ENCODE results near the gene OST4. TPM values are rescaled to one million over a fixed set of nuclear protein-coding genes. Genes with fewer than 3 reads are reported as not detected.

The OST4 gene
- total RNA-seq, 1 donor from 2014 or later, result 215 TPM

DNA sequence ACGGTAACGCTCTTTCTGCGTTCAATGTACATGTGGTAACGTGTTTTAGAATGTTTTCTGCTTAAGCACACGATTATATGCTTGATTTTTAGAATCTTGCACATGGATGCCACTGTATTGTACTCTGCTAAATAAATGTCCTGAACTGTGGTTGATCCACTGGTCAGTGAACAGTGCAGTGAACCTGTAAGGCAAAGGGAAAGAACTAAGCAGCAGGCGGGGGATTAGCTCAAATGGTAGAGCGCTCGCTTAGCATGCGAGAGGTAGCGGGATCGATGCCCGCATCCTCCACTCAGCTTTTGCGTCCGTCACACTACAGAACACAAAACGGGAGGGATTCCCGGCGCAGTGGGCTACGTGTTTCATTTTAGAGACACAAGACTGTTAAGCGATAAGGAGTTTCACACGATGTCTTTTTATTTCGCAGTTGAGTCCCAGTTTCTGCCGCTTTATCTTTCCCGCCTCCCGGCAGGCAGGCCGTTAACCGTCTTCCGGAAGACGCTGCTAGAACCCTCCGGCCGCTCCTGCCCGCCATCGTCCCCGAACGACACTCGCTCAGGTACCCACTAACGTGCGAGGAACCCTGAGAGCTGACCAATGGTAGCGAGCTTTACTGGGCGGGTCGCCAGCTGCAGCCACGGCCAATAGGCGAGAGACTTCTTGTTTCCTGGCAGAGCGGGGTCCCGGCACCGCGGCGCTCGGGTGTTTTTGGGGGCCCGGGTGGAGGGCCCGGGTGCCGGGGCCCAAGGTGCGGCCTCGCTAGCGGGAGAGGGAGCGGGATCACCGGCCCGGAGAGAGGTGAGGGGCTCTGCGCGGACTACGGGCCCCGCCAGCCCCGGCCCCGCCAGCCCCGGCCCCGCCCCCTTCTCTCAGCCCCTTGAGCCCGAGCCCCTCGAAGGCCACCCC is 20.2 kb downstream of the OST4 start, which contains the start of gene AGBL5:
AGBL5 (plus strand) TSS at position 673 of the 906 bp plus-strand sequence. CDS start 1,291 bp downstream, outside the sequence.
- Mint-ChIP-seq H3K4me1 (ENCODE audit: low read depth, unreplicated experiment) (peaks cover 7% of the 10 kb centered on the region), H3K27ac (ENCODE audit: unreplicated experiment) (peak within 1 kb of the TSS; percentile 97), H3K36me3 (ENCODE audit: unreplicated experiment) (peaks cover 9% of the 10 kb centered on the region), H3K9me3 (ENCODE audit: unreplicated experiment) (peaks cover 23% of the 10 kb centered on the region), H3K27me3 (ENCODE audit: unreplicated experiment) (peaks cover 25% of the 10 kb centered on the region), H3K4me3 (ENCODE audit: unreplicated experiment) (peak within 1 kb of the TSS; percentile 96)
- peak; percentile 92 for DNase-seq
- TF ChIP-seq, protein P1, sequence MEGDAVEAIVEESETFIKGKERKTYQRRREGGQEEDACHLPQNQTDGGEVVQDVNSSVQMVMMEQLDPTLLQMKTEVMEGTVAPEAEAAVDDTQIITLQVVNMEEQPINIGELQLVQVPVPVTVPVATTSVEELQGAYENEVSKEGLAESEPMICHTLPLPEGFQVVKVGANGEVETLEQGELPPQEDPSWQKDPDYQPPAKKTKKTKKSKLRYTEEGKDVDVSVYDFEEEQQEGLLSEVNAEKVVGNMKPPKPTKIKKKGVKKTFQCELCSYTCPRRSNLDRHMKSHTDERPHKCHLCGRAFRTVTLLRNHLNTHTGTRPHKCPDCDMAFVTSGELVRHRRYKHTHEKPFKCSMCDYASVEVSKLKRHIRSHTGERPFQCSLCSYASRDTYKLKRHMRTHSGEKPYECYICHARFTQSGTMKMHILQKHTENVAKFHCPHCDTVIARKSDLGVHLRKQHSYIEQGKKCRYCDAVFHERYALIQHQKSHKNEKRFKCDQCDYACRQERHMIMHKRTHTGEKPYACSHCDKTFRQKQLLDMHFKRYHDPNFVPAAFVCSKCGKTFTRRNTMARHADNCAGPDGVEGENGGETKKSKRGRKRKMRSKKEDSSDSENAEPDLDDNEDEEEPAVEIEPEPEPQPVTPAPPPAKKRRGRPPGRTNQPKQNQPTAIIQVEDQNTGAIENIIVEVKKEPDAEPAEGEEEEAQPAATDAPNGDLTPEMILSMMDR (IDR thresholded peaks at IDR 0.05; ENCODE audit: partially characterized antibody, unreplicated experiment), result no peak

DNA sequence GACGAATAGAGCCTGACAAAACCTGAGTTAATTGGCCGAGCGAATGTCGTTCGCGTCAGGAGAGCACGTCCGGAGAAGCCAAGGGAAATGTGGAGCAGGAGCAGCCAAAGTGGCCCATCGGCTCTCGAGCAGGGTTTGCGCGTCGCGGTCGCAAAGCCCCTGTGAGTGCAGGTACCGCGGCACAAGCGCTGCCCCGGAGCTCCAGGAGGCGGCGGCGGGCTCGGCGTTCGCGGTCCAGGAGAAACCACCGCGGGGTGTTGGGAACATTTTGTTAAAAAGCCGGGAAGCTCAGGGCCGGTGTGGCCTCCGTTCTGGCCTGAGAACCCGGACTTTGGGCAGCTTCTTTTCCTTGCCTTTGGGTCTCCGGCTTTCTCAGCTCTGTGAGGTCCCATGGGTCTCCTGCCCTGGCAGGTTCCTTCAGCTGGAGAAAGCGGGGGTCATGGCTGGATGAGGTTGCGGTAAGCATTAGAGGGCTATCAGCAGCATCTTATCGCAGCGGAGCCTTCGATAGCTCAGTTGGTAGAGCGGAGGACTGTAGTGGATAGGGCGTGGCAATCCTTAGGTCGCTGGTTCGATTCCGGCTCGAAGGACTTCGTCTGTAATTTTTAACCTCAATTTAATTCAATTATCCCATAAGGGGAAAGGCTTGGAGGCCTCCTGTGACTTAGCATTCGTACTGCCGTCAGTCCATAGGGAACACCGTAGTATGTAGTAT is 21.0 kb downstream of the OST4 start:
- Mint-ChIP-seq H3K27ac (ENCODE audit: unreplicated experiment) (peak overlapping the region; percentile 97), H3K36me3 (ENCODE audit: unreplicated experiment) (peaks cover 9% of the 10 kb centered on the region), H3K9me3 (ENCODE audit: unreplicated experiment) (peaks cover 23% of the 10 kb centered on the region), H3K4me3 (ENCODE audit: unreplicated experiment) (peak overlapping the region; percentile 96), H3K4me1 (ENCODE audit: low read depth, unreplicated experiment) (peaks cover 7% of the 10 kb centered on the region), H3K27me3 (ENCODE audit: unreplicated experiment) (peaks cover 25% of the 10 kb centered on the region)
- DNase-seq, result peak; percentile 87
- TF ChIP-seq, protein P1 (IDR thresholded peaks at IDR 0.05; ENCODE audit: partially characterized antibody, unreplicated experiment), result peak; percentile 45

DNA sequence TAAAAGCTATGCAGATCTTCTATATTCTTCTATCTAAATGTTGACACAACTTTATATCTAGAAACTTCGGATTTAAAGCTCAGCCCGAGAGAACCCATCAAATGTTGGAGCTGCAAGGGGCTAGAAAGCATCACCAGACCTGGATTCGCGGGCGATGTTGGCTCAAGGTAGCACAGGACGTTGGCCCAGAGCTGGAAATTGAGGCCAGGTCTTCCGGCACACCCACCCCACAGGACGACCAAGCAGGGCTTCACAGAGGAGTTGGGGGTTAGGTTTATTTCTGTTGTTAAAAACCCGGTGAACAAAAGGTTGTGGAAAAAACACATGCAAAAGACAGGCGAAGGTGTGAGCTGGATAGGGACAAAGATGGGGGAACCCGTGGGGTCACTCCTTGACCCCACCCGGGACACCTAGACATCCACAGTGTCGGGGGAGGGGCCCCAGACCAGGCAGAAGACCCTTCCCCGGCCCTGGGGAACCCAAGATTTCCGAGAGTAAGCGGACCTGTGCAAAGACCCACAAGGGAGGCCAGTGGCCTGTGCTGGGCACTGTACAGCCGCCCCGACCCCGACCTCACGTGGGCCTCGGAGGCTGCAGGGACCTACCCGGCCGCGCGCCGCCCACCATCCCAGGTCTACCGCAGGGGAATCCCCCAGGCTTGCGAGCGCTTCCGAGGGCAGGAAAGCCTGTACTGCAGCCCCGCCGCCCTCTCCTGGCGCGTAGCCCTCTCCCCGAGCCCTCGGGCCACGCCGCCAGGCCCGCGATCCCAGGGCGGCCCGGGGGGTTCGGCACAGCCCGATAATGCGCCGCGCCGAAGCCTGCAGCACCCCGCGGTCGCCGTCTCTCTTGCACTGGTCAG is 21.8 kb downstream of the OST4 start:
- TF ChIP-seq, protein P1 (IDR thresholded peaks at IDR 0.05; ENCODE audit: partially characterized antibody, unreplicated experiment), result no peak
- peak overlapping the region; percentile 96 for H3K4me3 Mint-ChIP-seq (ENCODE audit: unreplicated experiment)
- DNase-seq, result peak; percentile 68
- peaks cover 7% of the 10 kb centered on the region for H3K4me1 Mint-ChIP-seq (ENCODE audit: low read depth, unreplicated experiment)
- H3K36me3 Mint-ChIP-seq (ENCODE audit: unreplicated experiment), result peaks cover 9% of the 10 kb centered on the region
- H3K27me3 Mint-ChIP-seq (ENCODE audit: unreplicated experiment), result peaks cover 25% of the 10 kb centered on the region
- H3K27ac Mint-ChIP-seq (ENCODE audit: unreplicated experiment), result peak overlapping the region; percentile 97
- peaks cover 23% of the 10 kb centered on the region for H3K9me3 Mint-ChIP-seq (ENCODE audit: unreplicated experiment)

DNA sequence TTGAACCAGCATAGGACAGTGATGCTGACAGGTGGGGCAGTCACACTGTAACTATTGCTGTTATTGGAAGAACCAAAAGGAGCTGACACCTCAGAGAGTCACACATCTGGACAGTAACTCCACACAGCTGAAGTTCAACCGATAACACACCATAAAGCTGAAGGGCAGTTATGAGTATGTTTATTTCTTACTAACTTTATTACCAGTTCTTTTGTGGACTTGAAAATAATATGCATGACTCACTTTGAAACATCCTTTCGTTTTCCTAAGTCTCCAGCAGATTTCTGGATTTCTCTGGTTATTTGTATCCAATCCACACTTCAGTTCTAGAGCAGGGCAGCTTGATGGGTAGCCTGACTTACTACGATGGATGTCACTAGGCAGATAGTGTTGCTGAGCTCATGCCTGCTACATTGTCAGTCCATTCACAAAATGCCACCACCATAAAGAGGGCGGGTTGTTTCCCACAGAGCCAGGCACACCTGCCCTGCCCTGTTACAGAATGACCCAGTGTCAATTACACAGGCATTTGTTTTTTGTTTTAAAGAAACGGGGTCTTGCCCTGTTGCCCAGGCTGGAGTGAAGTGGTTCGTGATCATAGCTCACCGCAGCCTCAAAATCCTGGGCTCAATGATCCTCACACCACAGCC is 28.3 kb downstream of the OST4 start:
- H3K36me3 Mint-ChIP-seq (ENCODE audit: unreplicated experiment), result no peaks in the 10 kb centered on the region
- no peaks in the 10 kb centered on the region for H3K4me1 Mint-ChIP-seq (ENCODE audit: low read depth, unreplicated experiment)
- peaks cover 3% of the 10 kb centered on the region for H3K9me3 Mint-ChIP-seq (ENCODE audit: unreplicated experiment)
- H3K27me3 Mint-ChIP-seq (ENCODE audit: unreplicated experiment), result no peaks in the 10 kb centered on the region
- no peak overlapping the region for H3K27ac Mint-ChIP-seq (ENCODE audit: unreplicated experiment)
- no peak for DNase-seq
- TF ChIP-seq, protein P1 (IDR thresholded peaks at IDR 0.05; ENCODE audit: partially characterized antibody, unreplicated experiment), result no peak
- H3K4me3 Mint-ChIP-seq (ENCODE audit: unreplicated experiment), result no peak overlapping the region
